ENCODE measurements around the gene FCHO2.
"Not testable (repeated sequence)": the region's sequence is repeated elsewhere in the genome, so short reads cannot be mapped to it uniquely, and the experiment has no call there.

The FCHO2 gene, protein sequence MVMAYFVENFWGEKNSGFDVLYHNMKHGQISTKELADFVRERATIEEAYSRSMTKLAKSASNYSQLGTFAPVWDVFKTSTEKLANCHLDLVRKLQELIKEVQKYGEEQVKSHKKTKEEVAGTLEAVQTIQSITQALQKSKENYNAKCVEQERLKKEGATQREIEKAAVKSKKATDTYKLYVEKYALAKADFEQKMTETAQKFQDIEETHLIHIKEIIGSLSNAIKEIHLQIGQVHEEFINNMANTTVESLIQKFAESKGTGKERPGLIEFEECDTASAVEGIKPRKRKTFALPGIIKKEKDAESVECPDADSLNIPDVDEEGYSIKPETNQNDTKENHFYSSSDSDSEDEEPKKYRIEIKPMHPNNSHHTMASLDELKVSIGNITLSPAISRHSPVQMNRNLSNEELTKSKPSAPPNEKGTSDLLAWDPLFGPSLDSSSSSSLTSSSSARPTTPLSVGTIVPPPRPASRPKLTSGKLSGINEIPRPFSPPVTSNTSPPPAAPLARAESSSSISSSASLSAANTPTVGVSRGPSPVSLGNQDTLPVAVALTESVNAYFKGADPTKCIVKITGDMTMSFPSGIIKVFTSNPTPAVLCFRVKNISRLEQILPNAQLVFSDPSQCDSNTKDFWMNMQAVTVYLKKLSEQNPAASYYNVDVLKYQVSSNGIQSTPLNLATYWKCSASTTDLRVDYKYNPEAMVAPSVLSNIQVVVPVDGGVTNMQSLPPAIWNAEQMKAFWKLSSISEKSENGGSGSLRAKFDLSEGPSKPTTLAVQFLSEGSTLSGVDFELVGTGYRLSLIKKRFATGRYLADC

DNA sequence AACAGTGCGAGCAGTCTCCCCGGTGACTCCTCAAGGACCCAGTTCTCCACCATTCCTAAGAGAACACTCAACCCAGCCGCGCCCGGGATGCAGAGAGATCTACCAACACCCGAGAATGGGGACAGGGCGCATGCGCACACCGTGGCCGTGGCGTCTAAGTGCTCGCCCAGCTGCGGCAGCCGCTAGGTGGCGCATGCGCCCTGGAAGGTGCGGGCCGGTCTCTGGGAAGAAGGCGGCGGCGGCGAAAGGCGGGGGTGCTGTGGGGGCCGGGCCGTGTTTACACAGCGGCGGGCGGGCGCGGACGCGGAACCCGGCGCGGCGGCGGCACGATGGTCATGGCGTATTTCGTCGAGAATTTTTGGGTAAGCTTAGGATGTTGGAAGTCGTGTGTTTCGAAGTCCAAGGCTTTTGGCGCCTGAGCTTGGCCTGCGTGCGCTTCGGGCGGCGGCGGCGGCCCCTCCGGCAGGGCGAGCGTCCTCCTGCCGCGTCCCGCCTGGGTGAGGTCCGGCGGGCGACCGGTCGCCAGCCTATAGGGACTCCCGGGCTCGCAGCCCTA, at the start of gene FCHO2:
FCHO2 (plus strand) TSS at position 274 of the 556 bp plus-strand sequence; CDS start at position 330, 56 bp downstream.
- peak; percentile 89 for DNase-seq

DNA sequence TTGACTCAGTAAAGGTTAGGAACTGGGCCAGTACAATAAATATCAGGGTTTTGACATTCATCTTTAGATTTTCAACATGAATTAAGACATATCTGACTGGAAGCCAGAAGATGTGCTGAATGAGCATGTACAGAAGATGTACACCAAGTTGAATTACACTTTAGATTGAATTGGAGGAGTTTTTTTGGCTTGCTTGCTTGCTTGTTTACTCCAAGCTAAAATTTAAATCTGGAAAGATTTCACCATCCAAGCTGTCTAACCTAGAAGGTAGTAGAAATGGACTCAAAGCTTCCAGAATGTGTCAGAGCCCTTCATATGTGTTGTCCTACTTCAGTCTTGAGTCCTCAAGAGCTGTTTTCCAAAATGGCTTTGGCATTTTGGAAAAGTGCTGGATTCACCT, 49.0 kb upstream of the FCHO2 start:
- DNase-seq, result no peak

DNA sequence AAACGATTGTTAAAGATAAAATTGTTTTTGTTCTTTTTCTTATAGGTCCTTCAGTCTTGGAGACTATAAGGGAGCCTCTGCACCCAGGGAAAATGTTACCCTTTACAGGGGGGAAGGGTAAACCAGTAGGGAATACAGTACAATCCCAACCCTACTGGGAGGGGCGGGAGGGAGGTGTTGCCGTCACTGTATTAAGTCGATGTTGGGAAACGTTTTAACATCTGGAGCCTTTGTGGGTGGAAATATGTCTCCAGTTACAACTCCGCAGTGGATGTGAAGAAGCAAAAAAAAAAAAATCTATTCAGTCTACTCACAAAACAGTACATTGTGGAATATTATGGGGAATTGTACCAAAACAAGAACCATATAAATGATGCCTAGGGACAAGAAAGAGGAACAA, 47.2 kb upstream of the FCHO2 start:
- DNase-seq, result no peak

DNA sequence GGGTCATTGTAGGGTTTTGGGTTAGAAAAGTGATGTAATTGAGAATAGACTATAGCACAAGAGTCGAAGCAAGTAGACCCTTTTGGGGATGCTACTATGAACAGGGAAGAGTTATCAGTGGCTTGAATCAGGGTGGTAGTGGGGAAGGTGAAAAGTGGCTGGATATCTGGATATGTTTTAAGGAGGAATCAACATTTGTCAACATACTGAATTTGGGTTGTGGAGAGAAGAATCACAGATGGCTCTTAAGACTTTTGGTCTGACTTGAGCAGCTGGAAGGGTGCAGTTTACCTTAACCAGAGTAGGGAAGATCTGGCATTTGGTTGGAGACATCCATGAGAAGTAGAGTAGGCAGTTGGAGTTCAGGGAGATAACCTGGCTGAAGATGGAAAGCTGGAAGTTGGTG, 38.5 kb upstream of the FCHO2 start:
- DNase-seq, result no peak

DNA sequence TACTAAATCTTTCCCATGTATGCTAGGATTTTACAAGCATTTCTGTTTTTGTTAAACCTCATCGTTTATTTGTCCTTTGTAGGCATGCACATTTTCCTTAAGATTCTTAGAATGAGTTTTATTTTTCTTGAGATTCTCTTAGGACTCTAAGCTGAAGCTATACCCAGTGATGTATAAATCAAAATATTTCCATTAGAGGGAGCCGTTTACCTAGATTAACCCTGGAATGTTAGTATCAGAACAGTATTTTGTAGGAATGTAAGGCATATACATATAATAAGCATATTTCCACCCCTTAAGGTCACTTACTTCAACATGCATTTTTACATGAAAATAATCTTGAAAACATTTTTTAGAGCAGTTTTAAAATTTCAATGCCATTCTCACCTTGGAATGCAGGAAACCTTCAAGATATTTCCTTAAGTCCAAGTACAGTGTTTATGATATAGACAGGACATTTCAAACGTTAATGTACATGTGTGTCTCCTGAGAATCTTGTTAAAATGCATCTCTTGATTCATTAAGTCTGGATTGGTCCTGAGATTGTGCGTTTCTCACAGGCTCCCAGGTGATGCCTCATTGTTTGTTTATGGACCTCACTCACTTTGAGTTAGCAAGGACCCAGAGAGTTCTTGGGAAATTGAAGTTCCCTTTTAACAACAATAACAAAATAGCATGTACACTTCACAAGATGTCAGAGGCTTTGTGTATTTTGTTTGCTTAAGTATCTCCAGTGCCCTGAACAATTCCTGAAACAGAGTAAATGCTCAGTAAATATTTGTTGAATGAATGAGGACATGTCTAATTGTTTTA, 34.9 kb upstream of the FCHO2 start:
- DNase-seq, result peak; percentile 54

DNA sequence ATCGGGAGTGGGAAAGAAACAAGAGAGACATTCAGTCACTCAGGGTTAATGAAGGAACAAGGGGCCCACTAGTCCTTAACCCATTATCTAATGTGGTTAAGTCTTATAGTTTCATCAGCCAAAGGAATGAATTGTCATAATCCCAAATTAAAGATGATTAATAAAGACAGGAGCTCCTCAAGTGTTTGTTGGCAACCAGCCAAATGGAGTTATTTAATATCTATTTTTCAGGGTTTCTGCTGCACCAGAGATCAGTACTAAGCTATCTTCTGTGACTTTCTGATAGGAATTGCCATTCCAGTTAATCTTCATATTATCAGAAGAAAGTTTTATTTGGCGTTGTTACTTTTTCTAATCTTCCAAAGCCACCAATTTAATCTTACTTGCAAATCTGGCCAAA, 34.0 kb upstream of the FCHO2 start:
- no peak for DNase-seq

DNA sequence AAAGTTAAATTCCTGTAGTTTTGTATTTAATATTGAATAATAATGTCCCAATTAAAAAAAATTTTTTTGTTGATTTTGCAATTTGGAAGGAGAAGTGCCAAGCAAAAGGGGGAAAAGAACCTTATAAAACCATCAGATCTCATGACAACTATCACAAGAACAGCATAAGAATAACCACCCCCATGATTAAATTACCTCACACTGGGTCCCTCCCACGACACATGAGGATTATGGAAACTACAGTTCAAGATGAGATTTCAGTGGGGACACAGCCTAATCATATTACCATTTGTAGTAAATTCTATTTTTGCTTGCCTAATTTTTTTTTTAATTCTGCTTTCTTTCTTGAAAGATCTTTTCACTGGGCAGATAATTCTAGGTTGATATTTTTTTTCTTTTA, 33.4 kb upstream of the FCHO2 start:
- DNase-seq, result no peak

DNA sequence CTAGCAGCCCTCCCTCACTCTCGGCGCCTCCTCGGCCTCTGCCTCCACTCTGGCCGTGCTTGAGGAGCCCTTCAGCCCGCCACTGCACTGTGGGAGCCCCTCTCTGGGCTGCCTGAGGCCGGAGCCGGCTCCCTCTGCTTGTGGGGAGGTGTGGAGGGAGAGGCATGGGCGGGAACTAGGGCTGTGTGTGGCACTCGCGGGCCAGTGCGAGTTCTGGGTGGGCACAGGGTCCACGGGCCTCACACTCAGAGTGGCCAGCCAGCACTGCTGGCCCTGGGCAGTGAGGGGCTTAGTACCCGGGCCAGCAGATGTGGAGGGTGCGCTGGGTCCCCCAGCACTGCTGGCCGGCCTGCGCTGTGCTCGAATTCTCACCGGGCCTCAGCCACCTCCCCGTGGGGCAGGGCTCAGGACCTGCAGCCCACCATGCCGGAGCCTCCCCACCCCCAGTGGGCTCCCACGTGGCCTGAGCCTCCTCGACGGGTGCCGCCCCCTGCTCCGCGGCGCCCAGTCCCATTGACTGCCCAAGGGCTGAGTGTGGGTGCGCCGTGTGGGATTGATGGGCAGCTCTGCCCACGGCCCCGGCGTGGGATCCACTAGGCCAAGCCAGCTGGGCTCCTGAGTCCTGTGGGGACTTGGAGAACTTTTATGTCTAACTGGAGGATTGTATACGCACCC, 30.4 kb upstream of the FCHO2 start:
- no peak for DNase-seq

DNA sequence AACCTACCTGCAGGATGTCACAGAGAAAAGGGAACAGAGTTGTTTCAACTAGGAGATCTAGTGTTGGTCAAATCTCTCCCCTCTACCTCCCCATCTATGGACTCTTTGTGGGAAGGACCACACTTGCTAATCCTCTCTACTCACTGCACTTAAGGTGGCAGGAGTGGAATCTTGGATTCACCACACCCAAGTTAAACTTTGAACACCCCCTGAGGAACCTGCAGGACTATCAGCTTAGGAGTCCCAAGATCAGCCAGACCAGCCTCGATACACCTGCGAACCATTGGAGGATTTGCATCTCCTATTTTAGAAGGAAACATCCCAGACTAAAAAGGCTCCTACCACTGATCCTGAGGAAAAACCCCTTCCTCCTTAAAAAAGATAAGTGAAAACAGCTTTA, 23.2 kb upstream of the FCHO2 start:
- not testable (repeated sequence) for DNase-seq

DNA sequence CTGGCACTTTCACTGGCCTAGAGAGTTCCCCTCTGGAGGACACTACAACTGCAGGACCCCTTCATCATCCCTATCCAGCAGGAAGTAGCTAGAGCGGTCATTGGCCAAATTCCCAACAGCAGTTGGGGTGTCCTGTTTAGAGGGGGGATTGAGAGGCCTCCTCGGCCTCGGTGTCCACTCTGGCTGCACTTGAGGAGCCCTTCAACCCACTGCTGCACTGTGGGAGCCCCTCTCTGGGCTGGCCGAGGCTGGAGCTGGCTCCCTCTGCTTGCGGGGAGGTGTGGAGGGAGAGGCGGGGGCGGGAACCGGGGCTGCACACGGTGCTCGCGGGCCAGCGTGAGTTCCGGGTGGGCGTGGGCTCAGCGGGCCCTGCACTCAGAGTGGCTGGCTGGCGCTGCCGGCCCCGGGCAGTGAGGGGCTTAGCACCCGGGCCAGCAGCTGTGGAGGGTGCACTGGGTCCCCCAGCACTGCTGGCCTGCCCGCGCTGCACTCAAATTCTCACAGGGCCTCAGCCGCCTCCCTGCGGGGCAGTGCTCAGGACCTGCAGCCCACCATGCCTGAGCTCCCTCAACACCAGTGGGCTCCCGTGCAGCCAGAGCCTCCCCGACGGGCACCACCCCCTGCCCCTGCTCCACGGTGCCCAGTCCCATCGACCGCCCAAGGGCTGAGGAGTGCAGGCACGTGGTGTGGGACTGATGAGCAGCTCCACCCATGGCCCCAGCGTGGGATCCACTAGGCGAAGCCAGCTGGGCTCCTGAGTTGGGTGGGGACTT, 20.7 kb upstream of the FCHO2 start:
- not testable (repeated sequence) for DNase-seq

DNA sequence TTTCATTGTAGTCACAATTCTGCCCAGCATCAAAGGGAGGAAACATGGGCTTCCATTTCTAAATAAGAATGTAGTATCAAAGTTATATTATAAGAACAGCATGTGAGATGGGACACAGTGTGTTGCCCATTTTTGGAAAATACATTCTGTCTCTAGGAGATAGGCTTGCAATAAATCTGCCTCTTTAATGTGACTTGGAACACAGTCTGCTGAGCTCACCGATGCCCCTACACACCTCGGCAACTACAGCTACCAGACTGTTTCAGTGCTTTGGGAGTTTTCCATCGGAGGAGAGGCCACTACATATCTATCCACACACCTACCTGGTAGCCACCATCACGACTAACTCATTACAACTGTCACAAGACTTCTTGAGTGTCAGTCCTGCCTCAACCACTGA, 18.9 kb upstream of the FCHO2 start:
- DNase-seq, result no peak

DNA sequence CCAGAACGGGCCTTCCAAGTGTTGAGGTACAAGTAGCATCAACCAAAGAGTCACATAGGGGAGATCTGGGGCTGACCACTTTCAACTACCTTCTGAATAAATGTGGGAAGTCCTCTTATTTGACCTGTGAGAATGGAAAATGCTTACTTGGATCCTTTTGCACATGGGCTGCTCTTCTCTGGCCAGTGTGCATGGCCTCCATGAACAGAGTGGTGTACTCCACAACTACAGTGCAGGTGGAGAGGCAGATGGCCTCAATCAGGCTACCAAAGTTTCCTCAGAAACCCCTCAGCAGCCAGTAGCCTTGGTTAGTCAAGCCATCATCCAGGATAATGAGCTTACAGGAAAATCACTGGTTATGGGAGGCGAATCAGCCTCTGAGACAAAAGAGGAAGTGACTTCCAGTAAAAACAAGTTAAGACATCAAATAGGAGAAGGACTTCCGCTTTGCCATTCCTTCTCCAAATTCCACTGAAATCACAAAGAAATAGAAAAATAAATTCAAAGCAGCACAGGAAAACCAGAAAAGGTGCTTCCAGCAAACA, 18.3 kb upstream of the FCHO2 start:
- DNase-seq, result no peak

DNA sequence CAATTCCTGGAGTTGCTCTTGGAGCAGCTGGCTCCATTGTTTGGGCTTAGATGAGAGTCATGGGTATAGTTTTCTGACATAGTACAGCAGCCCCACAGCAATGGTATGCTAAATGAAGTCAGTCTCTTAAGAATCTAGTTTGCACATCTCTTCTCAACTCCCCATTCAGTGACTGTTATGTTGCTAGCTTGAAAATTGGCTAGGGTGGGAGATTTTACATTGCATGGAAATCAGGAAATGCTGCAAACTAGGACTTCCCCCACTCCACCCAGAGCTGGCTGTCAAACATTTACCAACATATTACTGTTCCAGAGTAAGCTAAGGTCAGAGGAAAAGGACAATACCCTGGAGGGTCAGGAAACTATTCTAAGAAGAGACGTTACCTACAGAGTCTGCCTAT, 17.6 kb upstream of the FCHO2 start:
- no peak for DNase-seq

DNA sequence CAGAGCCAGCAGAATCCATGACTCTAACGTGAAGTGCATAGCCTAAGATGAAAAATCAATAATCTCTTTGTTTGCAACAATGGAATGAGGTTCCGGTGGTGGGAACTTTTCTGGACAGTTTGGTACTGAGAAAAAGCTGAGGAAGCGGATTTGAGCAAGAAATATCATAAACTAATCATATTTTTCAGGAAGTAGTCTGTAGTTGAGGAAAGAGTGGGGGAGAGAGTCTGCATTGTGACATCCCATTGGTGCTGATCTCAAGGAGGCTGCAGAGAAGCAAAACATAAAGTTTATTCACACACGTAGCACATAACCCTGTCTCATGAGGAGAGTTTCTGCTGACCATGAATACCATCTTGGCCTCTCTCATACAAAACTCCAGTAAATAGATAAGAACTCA, 15.8 kb upstream of the FCHO2 start:
- no peak for DNase-seq

DNA sequence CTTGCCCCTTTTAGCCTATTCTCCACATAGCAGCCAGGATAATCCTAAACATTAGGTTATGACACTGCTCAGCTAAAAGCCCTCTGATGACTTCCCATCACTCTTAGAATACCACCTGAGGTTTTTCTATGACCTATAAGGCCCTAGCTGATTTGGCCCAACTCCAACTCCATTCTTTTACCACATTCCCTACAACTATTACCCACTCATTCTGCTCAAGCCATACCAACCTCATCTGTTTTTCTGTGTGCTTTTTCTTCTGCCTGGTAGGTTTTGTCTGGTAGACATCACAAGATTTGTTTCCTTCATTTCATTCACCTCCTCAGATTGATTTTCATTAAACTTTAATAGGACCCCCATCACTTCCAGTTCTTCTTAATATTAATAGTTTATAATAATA, 12.5 kb upstream of the FCHO2 start:
- DNase-seq, result no peak

DNA sequence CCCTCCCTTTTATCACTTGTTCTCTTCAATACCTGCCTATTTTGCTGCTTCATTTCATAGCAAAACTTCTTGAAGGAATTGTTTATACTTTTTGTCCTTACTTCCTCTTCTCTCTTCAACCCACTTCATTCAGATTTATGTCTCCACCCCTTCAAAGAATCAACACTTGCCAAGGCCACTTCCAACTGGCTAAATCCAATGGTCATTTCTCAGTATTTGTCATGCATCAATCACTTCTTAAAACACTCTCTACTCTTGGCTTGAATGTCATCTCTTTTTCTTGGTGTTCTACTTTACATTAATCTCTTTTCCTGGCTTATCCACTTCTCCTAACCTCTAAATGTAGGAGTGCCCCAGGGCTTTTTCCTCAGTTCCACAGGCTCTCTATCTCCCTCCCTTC, 8.3 kb upstream of the FCHO2 start:
- no peak for DNase-seq

DNA sequence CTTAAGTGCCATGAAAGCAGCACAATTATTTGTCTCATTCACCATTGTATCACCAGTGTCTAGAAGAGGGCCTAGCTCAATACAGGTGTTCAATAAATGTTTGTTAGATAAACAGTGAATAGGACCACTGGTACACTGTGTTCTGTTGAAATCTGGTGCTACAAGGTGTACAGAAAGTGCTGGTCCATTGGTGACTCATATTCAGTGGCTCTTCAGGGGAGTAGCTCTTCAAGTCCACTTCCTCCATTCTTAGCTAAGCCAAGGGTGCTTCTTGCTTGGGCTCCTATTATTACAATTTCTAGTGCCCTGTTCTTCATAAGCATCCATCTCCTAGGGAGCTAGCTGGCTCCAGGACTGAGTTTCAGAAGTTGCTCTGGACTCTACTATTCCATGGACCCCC, 6.4 kb upstream of the FCHO2 start:
- DNase-seq, result peak; percentile 12

DNA sequence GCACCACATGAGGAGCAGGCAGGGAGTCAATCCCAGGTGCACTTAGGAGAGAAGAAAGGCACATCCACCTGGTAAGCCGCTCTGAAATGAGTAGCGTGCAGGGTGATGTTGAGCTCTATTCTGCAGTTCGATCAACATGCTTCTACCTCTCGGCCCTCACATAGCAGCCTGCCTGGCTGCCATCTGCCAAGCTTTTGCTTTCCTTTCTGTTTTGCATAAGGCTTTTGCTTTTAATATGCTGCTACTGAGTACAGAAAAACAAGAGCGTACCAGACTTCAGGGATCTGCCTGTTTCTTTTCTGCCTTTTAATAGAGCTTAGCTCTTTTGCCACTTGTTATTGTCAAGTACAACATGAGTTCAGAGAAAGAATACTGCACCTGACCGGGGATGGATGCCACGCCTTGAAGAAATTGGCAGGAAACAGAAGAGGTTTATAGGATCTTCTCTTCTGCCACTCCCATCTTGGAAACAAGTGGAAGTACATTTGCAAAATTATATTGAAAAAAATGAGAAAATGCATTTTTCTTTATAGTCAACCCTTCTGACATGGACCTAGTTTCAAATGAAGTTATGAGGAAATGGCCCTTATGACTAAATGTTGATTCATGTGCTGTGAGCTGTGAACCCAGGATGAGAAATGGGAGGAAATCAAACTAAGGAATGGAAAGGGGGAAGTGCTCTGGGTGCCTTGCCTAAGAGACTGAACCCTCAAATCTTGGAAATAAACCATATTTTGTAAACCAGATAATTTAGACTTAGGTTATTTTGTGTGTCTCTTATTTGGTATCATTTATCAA, 4.0 kb upstream of the FCHO2 start:
- no peak for DNase-seq

DNA sequence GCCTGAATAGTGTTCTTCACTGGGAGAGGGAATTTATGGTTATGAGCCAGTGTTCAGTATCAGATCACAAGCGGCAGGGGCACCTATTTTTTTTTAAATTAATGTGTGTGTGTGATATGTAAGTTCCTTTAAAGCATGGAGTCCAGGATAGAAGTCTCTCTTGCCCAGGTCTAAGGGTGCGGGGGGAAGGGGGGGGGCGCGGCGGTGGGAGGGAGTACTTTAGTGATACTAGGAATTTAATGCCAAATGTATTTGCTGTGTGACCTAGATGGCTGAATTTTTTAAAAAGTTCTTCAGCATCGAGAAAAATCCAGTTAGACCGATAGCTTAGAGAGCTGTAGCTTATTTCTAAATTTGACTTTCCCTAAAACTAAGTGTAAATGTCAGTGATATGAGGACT, 1.5 kb upstream of the FCHO2 start:
- no peak for DNase-seq

DNA sequence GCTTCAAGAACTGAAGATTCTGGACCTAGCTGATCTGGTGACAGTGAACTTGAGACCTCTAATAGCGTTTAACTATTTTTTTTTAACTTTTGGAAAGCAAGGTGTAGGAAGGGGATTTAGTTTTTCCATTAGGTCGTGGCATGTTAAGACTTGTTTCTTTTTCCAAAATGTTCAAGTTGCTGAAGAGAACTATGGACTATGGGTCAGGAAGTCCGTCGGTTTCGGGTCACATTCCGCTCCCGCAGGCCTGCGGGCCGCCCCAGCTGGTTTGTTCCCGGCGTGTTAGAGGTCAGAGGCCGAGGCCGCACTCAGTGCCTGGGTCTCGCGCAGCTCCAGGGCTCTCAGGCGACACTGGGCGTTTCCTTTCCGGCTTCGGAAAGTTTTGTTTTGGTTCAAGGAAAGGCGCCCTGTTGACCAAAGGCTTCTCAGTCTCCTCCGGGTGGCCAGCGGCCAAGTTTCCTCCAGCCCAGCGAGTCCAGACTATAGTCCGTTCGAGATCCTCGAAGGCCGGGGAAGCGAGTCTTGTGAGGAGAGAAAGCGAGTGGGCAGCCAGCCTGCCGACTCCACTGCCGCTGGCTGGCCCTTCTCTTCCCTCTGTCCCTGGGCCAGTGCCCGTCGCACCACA, 586 bp upstream of the FCHO2 start:
- no peak for DNase-seq
